Measurements from ENCODE around the gene HSD17B3. TPM values are rescaled to one million over a fixed set of nuclear protein-coding genes. Genes with fewer than 3 reads are reported as not detected.
"Not testable (repeated sequence)": the region's sequence is repeated elsewhere in the genome, so short reads cannot be mapped to it uniquely, and the experiment has no call there.

The HSD17B3 gene
- total RNA-seq, 2 experiments from 2014 or later: not detected

DNA sequence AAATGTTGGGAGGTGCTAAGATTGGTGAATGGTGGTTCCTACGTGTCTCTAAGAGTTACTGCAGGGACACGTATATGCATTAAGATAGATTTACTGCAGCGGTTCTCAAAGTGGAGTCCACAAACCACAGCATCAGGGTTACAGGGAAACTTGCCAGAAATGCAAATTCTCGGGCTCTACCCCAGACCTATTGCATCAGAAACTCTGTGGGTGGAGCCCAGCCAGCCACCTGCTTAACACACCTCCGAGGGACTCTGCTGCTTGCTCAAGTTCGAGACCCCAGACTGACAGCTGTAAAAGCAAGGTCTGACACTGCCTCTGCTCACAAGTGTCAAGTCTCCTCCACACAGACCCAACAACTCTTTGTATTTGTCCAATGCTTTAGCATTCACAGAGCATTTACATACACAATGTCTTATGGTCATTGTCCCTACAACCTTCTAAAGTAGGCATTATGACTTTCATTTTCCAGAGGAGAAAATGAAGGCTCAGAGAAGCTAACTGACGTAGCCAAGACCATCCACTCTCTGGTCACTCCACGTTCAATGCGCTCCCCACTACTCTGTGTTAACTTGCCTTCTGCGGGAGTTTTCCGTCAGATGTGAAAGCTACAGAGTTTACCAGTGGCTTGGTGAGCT lies 48.8 kb downstream of the HSD17B3 start:
- POLR2A ChIA-PET: no interaction called here
- H3K36me3 Mint-ChIP-seq (ENCODE audit: low read depth): no peaks in the 10 kb centered on the region
- intact Hi-C loops (cut with DNase I, micrococcal nuclease): no loop called here
- CTCF ChIA-PET: interaction anchor here (0.8 kb wide), 2 partner anchors 17 to 55 kb away, joined by 3 read pairs; no protein-coding TSS in a partner anchor
- H3K27me3 Mint-ChIP-seq: peaks cover 39% of the 10 kb centered on the region
- no peak overlapping the region for H3K4me3 Mint-ChIP-seq
- H3K27ac Mint-ChIP-seq: no peak overlapping the region
- no peaks in the 10 kb centered on the region for H3K9me3 Mint-ChIP-seq (ENCODE audit: low read depth)
- peaks cover 7% of the 10 kb centered on the region for H3K4me1 Mint-ChIP-seq
- DNase-seq: peak; percentile 20
- no peak for ATAC-seq

- DNase-seq: no peak
- CTCF ChIA-PET: no interaction called here
- Mint-ChIP-seq H3K4me3 (no peak overlapping the region), H3K27me3 (peaks cover 39% of the 10 kb centered on the region), H3K36me3 (ENCODE audit: low read depth) (no peaks in the 10 kb centered on the region), H3K27ac (no peak overlapping the region), H3K9me3 (ENCODE audit: low read depth) (no peaks in the 10 kb centered on the region), H3K4me1 (peaks cover 3% of the 10 kb centered on the region)
- intact Hi-C loops (cut with DNase I, micrococcal nuclease): no loop called here
- POLR2A ChIA-PET: no interaction called here
- ATAC-seq: no peak
Observed at GRCh38 chr9:96251451-96251850, 50.5 kb downstream of the HSD17B3 start.

- no peak for ATAC-seq
- CTCF ChIA-PET: no interaction called here
- intact Hi-C loops (cut with DNase I, micrococcal nuclease): no loop called here
- no peak for DNase-seq
- H3K4me1 Mint-ChIP-seq: peaks cover 3% of the 10 kb centered on the region
- H3K27me3 Mint-ChIP-seq: peaks cover 37% of the 10 kb centered on the region
- POLR2A ChIA-PET: no interaction called here
- H3K36me3 Mint-ChIP-seq (ENCODE audit: low read depth): no peaks in the 10 kb centered on the region
- H3K27ac Mint-ChIP-seq: no peak overlapping the region
- no peaks in the 10 kb centered on the region for H3K9me3 Mint-ChIP-seq (ENCODE audit: low read depth)
- no peak overlapping the region for H3K4me3 Mint-ChIP-seq
Observed at GRCh38 chr9:96249746-96250145, 52.2 kb downstream of the HSD17B3 start.

DNA sequence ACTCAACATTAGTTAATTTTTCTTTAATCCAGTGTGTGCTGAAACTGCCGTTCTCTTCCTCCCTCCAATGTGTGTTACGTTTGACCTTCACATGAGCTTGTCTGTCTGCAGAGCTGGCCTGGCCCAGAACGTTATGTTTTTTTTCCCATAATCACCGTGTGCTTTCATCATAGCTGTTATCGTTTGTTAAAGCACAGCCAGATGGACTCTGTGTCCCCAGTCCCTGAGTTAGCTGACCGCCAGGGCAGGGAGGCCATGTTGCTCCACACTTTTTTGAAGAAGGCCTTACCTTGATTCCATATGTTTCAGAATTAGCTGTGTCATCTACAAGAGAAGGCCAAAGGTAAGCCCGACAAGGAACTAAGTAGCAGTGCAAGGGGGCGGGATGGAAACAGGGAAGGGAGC lies 55.7 kb downstream of the HSD17B3 start:
- H3K9me3 Mint-ChIP-seq (ENCODE audit: low read depth): no peaks in the 10 kb centered on the region
- intact Hi-C loops (cut with DNase I, micrococcal nuclease): no loop called here
- ChIA-PET POLR2A (interaction anchor here (0.6 kb wide), 1 partner anchor 68 kb away, joined by 3 read pairs; no protein-coding TSS in a partner anchor), CTCF (interaction anchor here (0.6 to 2.1 kb wide), 12 partner anchors 8 to 1707 kb away, joined by 3 to 13 read pairs (median 4); partner anchors contain the start of gene HSD17B3)
- peaks cover 5% of the 10 kb centered on the region for H3K4me1 Mint-ChIP-seq
- H3K27ac Mint-ChIP-seq: no peak overlapping the region
- ATAC-seq (no peak), DNase-seq (no peak)
- no peak overlapping the region for H3K4me3 Mint-ChIP-seq
- peaks cover 42% of the 10 kb centered on the region for H3K27me3 Mint-ChIP-seq
- no peaks in the 10 kb centered on the region for H3K36me3 Mint-ChIP-seq (ENCODE audit: low read depth)

DNA sequence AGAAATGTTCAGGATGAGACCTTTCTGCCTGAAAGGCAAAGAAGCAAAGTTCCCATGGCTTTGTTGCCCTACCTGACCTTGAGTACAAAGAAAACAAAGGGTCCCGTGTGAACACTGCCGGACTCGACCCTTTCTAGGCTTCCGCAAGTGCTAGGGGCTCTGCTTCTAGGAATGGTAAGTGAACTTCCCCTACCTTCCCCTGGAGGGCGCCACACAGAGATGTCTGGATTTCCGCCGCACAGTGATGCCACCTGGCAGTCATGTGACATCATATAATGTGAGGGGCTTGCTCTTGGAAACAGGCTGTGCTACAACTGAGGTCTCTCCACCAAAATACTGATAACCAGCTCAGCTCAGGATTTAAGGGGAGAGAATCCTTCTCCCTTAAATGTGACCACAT lies 56.6 kb downstream of the HSD17B3 start:
- no peaks in the 10 kb centered on the region for H3K9me3 Mint-ChIP-seq (ENCODE audit: low read depth)
- POLR2A ChIA-PET: no interaction called here

GRCh38 chr9:96243778-96244177 lies 58.2 kb downstream of the HSD17B3 start:
- intact Hi-C loops (cut with DNase I, micrococcal nuclease): no loop called here
- Mint-ChIP-seq H3K4me1 (peaks cover 13% of the 10 kb centered on the region), H3K9me3 (ENCODE audit: low read depth) (no peaks in the 10 kb centered on the region), H3K27me3 (peaks cover 50% of the 10 kb centered on the region), H3K27ac (no peak overlapping the region), H3K4me3 (no peak overlapping the region), H3K36me3 (ENCODE audit: low read depth) (no peaks in the 10 kb centered on the region)
- ChIA-PET CTCF (no interaction called here), POLR2A (no interaction called here)
- DNase-seq (no peak), ATAC-seq (no peak)

More for the DNA sequence above, 56.6 kb downstream of the HSD17B3 start:
- CTCF ChIA-PET: interaction anchor here (0.7 to 2.1 kb wide), 10 partner anchors 9 to 610 kb away, joined by 3 to 13 read pairs (median 5); no protein-coding TSS in a partner anchor
- Mint-ChIP-seq H3K36me3 (ENCODE audit: low read depth) (no peaks in the 10 kb centered on the region), H3K4me1 (peaks cover 13% of the 10 kb centered on the region), H3K27ac (no peak overlapping the region), H3K27me3 (peaks cover 44% of the 10 kb centered on the region), H3K4me3 (no peak overlapping the region)
- intact Hi-C loops (cut with DNase I, micrococcal nuclease): no loop called here
- DNase-seq (peak; percentile 46), ATAC-seq (no peak)

DNA sequence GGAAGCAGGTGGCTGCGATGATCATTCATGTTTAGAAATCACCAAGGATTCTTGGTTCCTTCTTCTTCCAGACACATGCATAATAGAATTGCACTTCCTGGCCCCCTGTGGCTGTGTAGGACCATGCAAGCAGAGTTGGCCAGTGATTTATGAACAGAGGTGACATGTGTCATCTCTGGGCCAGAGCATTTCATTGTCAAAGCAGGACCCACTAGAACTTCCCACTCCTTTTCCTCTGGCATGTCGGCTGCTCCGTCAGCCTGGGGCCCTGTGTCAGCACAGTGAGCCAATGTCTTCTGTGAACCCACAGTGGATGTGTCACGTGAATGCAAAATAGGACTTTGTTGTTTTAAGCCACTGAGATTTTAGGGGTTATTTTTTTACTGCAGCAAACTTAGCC lies 59.2 kb downstream of the HSD17B3 start:
- no peak for DNase-seq
- CTCF ChIA-PET: interaction anchor here (1.4 kb wide), 1 partner anchor 10 kb away, joined by 3 read pairs; no protein-coding TSS in a partner anchor
- no peak overlapping the region for H3K4me3 Mint-ChIP-seq
- ATAC-seq: no peak
- peaks cover 13% of the 10 kb centered on the region for H3K4me1 Mint-ChIP-seq
- no peaks in the 10 kb centered on the region for H3K9me3 Mint-ChIP-seq (ENCODE audit: low read depth)
- POLR2A ChIA-PET: no interaction called here
- intact Hi-C loops (cut with DNase I, micrococcal nuclease): no loop called here
- H3K27me3 Mint-ChIP-seq: peaks cover 51% of the 10 kb centered on the region
- no peaks in the 10 kb centered on the region for H3K36me3 Mint-ChIP-seq (ENCODE audit: low read depth)
- H3K27ac Mint-ChIP-seq: no peak overlapping the region

DNA sequence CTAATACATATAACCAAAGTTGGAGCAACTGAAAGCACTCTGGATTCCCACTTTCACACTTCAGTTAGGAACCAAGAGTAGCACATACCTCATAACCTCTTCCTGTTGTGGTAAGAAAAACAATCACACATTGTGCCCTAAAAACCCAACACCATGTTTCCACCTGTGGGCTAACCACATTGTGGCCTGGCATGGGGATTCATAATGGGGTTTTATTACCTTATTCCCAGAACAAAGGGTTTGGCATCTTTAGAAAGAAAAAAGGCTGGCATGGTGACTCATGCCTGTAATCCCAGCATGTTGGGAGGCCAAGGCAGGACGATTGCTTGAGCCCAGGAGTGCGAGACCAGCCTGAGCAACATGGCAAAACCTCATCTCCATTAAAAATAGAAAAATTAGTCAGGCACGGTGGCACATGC lies 60.6 kb downstream of the HSD17B3 start:
- POLR2A ChIA-PET: no interaction called here
- intact Hi-C loops (cut with DNase I, micrococcal nuclease): loop anchor here in 1 of 2 experiments (1.0 kb wide), 1 partner anchor 237 kb away; no protein-coding TSS in a partner anchor
- H3K4me1 Mint-ChIP-seq: peaks cover 13% of the 10 kb centered on the region
- no peaks in the 10 kb centered on the region for H3K9me3 Mint-ChIP-seq (ENCODE audit: low read depth)
- H3K4me3 Mint-ChIP-seq: no peak overlapping the region
- H3K36me3 Mint-ChIP-seq (ENCODE audit: low read depth): no peaks in the 10 kb centered on the region
- CTCF ChIA-PET: interaction anchor here (0.6 kb wide), 1 partner anchor 92 kb away, joined by 3 read pairs; no protein-coding TSS in a partner anchor
- peak; percentile 84 for ATAC-seq
- peak; percentile 83 for DNase-seq
- H3K27me3 Mint-ChIP-seq: peaks cover 59% of the 10 kb centered on the region
- H3K27ac Mint-ChIP-seq: no peak overlapping the region

DNA sequence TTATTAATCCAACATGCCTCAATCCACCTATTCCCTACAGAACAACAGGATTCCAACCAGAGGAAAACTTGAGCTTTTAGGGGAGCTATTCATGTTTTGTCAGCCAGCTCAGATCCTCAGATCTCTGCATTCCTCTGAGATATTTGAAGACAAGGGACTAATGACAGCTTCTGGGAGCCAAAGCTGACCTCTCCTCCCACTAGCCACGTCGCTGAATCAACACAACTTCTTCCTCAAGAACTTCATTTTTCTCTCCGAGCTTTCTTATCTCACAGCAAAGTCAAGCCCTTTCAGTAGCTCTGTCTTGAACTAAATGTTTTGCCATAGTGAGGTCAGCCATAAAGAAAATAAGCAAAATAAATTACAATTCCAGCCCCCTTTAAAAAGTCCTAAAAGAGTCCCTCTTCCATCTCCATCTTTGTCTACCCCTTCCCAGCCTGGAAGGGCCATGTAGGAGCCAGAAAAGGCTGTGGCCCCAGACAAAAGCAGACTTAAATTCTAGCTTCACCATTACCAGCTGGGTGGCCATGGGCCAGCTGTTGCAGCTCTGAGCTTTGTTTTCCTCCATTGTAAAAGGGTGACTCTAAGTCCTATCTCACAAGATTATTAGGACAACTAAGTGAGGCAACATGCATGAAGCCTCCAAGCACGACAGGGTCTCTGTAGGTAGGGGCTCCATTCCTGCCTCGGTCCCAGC lies 65.0 kb downstream of the HSD17B3 start:
- H3K4me3 Mint-ChIP-seq: no peak overlapping the region
- peaks cover 13% of the 10 kb centered on the region for H3K4me1 Mint-ChIP-seq
- intact Hi-C loops (cut with DNase I, micrococcal nuclease): loop anchor here in 1 of 2 experiments (10.0 kb wide), 1 partner anchor 428 kb away; no protein-coding TSS in a partner anchor
- DNase-seq (no peak), ATAC-seq (no peak)
- no peaks in the 10 kb centered on the region for H3K36me3 Mint-ChIP-seq (ENCODE audit: low read depth)
- H3K9me3 Mint-ChIP-seq (ENCODE audit: low read depth): no peaks in the 10 kb centered on the region
- H3K27me3 Mint-ChIP-seq: peaks cover 57% of the 10 kb centered on the region
- ChIA-PET POLR2A (no interaction called here), CTCF (interaction anchor here (0.6 to 3.2 kb wide), 4 partner anchors 9 to 1105 kb away, joined by 3 to 13 read pairs (median 6); no protein-coding TSS in a partner anchor)
- no peak overlapping the region for H3K27ac Mint-ChIP-seq

DNA sequence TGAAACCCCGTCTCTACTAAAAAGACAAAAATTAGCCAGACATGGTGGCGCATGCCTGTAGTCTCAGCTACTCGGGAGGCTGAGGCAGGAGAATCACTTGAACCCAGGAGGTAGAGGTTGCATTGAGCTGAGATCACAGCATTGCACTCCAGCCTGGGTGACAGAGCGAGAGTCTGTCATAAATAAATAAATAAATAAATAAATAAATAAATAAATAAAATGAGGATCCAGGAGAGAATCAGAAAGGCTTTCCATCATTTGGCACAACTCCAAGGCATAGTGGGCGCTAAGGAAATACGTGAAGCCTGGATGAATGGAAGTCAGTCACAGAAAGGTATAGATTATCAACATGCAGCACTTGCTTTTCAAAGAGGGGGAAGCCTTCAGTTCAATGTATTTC lies 65.6 kb downstream of the HSD17B3 start:
- H3K4me1 Mint-ChIP-seq; POLR2A ChIA-PET; H3K27ac Mint-ChIP-seq; H3K36me3 Mint-ChIP-seq (ENCODE audit: low read depth); ATAC-seq; H3K4me3 Mint-ChIP-seq; H3K9me3 Mint-ChIP-seq (ENCODE audit: low read depth); DNase-seq: not testable (repeated sequence)
- peaks cover 57% of the 10 kb centered on the region for H3K27me3 Mint-ChIP-seq
- CTCF ChIA-PET: interaction anchor here (1.1 to 3.2 kb wide), 3 partner anchors 8 to 81 kb away, joined by 3 to 13 read pairs (median 7); no protein-coding TSS in a partner anchor
- intact Hi-C loops (cut with DNase I, micrococcal nuclease): loop anchor here in 1 of 2 experiments (10.0 kb wide), 1 partner anchor 428 kb away; no protein-coding TSS in a partner anchor

- peaks cover 46% of the 10 kb centered on the region for H3K27me3 Mint-ChIP-seq
Observed at GRCh38 chr9:96232539-96233241, 69.3 kb downstream of the HSD17B3 start.

More at GRCh38 chr9:96232539-96233241, 69.3 kb downstream of the HSD17B3 start:
- ChIA-PET CTCF (interaction anchor here (0.6 to 2.6 kb wide), 18 partner anchors 10 to 1075 kb away, joined by 3 to 23 read pairs (median 4); no protein-coding TSS in a partner anchor), POLR2A (no interaction called here)
- no peak overlapping the region for H3K4me3 Mint-ChIP-seq
- no peaks in the 10 kb centered on the region for H3K4me1 Mint-ChIP-seq
- ATAC-seq: peak; percentile 82
- DNase-seq: peak; percentile 66
- H3K9me3 Mint-ChIP-seq (ENCODE audit: low read depth): peaks cover 3% of the 10 kb centered on the region
- intact Hi-C loops (cut with DNase I, micrococcal nuclease): loop anchor here (1.0 to 10.0 kb wide), 3 partner anchors 85 to 434 kb away; no protein-coding TSS in a partner anchor
- no peaks in the 10 kb centered on the region for H3K36me3 Mint-ChIP-seq (ENCODE audit: low read depth)
- no peak overlapping the region for H3K27ac Mint-ChIP-seq

Measured in activated CD4-positive, alpha-beta T cell treated with anti-CD3 and anti-CD28 coated beads for 36 hours (primary cell).